Mucosa of descending colon (tissue), 3 donors: ENCODE data around the gene PLD1. TPM values are rescaled to one million over a fixed set of nuclear protein-coding genes. Genes with fewer than 3 reads are reported as not detected.
A peak's percentile ranks its signal among the peaks of the same experiment; 100 is the strongest.

Experiments
- ATAC-seq: fragments of 200-7000 bp; cut with Tn5 transposase; one replicate; pipeline ENCODE4 v1.9.1; 2020; ENCODE audit warnings: mild to moderate bottlenecking, moderate library complexity
- DNase-seq, 3 donors: peaks; one replicate each; pipeline ENCODE4 v3.0.0-alpha.2; 2020
- H3K36me3 ChIP-seq: fragments of 200-600 bp; one replicate; pipeline ENCODE4 v1.8.0; 2021; ENCODE audit warnings: low read depth, mild to moderate bottlenecking
- H3K4me1 ChIP-seq: fragments of 200-600 bp; one replicate; pipeline ENCODE4 v1.8.0; 2021; ENCODE audit warnings: low read depth, mild to moderate bottlenecking
- H3K4me3 ChIP-seq: fragments of 200-600 bp; one replicate; pipeline ENCODE4 v1.8.0; 2021; ENCODE audit warnings: mild to moderate bottlenecking
- H3K9me3 ChIP-seq: fragments of 200-600 bp; one replicate; pipeline ENCODE4 v1.8.0; 2021; ENCODE audit warnings: mild to moderate bottlenecking
- intact Hi-C, 2 donors: fragments of 100-400 bp; cut with DNase I in 1 of 2; cut with micrococcal nuclease in 1 of 2; formaldehyde crosslinking; loops; one replicate each; pipeline versions ENCODE4 v1.11.0 to v1.11.1; 2022; cut with DNase I, micrococcal nuclease
- total RNA-seq, 3 donors: library from RNA; stranded (reverse); fragmentation: NEBNext Ultra II Directional in 2 of 3; extraction: Animal tissue kit (Norgen Biotek cat#: 25700) in 2 of 3; gene quantifications; one replicate each; pipeline versions ENCODE4 v1.2.1 to v1.2.4, GENCODE V29; 2021 to 2023
- TF ChIP-seq, protein P1 (sequence below): fragments of 200-600 bp; IDR thresholded peaks from one replicate; pipeline ENCODE4 v1.8.0; 2022; ENCODE audit warnings: antibody characterized with exemption, mild to moderate bottlenecking
- donor health status: DM: no; HTN: no; CAD: no; lungs with moderate emphysema.
- donor health status: DM: no; HTN: no; CAD: no.
- donor health status: DM: no; HTN: yes; CAD: no.

Gene PLD1
- total RNA-seq, 3 donors from 2014 or later = 46.6 to 105 (median 65.1) TPM

DNA sequence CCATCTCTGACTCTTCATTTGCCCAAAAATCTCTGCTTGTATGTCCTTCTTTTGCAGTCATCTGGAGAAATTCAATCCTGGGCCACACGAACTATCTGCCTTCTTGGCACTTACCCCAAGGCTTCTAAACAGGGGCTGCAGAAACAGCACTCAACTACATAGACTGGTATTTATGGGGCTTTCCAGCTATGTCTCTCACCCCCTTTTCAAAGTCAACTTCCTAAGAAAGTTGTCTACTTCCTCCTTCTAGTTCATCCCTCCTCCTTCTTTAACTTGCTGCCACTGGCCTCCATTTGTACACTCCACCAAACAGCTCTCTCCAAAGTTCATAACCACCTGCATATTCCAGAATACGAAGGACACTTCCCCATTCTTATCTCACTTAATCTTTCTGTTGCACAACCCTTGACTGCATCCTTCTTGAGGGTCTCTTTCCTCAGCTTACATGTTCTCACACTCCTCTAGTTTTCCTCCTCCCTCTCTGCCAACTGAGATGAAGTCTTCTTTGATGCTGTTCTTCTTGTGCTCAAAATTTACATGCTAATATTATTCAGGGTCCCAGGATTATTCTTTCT lies 55.2 kb downstream of the PLD1 start:
- Histone ChIP-seq H3K4me1 (peaks cover 15% of the 10 kb centered on the region), H3K36me3 (no peaks in the 10 kb centered on the region), H3K9me3 (no peaks in the 10 kb centered on the region), H3K4me3 (no peak overlapping the region)
- DNase-seq (no peak), ATAC-seq (no peak)
- intact Hi-C loops = no loop called here
- TF ChIP-seq, protein P1, sequence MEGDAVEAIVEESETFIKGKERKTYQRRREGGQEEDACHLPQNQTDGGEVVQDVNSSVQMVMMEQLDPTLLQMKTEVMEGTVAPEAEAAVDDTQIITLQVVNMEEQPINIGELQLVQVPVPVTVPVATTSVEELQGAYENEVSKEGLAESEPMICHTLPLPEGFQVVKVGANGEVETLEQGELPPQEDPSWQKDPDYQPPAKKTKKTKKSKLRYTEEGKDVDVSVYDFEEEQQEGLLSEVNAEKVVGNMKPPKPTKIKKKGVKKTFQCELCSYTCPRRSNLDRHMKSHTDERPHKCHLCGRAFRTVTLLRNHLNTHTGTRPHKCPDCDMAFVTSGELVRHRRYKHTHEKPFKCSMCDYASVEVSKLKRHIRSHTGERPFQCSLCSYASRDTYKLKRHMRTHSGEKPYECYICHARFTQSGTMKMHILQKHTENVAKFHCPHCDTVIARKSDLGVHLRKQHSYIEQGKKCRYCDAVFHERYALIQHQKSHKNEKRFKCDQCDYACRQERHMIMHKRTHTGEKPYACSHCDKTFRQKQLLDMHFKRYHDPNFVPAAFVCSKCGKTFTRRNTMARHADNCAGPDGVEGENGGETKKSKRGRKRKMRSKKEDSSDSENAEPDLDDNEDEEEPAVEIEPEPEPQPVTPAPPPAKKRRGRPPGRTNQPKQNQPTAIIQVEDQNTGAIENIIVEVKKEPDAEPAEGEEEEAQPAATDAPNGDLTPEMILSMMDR = no peak

DNA sequence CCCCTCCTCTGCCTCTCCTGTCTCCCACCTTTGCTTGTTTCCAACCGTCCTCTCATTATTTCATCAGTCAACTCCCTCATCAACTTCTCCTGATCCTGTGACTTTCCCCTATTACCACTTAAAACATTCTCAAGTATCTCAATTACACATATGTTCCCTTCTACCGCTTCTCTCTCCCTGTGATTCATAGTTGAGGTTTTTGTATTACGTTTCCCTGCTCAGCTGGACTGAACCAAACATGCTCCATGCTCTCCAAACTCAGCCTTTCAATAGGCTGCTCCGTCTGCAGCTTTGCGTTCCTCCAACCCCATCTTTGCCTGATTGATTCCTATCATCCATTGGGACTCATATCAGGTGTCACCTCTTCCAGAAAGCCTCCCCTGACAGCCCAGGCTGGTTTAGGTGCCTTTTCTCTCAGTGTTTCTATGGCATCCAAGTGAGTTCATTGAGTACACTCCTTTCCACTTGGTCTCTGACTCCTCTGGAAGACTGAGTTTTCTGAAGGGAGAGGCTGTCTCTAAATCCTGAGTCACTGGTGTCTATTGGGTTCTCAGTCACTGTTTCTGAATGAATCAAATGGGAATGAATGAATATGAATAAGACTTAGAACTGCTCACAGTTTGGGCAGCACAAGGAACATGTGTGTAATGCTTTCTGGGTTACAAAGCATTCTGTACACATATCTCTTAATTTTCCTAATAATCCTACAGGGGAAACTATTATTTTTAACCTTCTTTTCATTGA lies 56.4 kb downstream of the PLD1 start:
- DNase-seq (no peak), ATAC-seq (peak; percentile 41)
- Histone ChIP-seq H3K4me1 (peaks cover 15% of the 10 kb centered on the region), H3K9me3 (no peaks in the 10 kb centered on the region), H3K36me3 (no peaks in the 10 kb centered on the region), H3K4me3 (no peak overlapping the region)
- TF ChIP-seq, protein P1 = no peak
- intact Hi-C loops = no loop called here

DNA sequence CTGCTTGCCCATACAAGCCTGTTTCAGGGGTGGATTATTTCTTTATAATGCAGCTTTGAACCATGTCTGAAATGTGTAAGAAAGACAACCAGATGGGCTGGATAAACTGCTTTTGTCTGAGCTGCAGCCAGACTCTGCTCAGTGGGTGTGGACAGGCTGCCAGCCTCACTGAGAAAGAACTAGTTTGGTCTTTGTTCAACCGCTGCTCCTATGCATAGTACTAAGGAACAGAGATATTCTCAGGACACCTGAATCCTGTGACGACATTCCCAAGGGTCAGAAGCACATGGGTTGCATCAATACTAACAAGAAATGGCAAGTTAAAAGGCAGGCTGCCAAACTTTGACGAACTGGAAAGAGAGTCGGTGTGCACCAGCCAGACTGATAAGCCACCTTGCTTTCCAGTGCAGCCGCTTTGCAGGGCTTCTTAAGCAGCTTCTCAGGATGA lies 57.2 kb downstream of the PLD1 start:
- no peak overlapping the region for H3K4me3 ChIP-seq
- peak; percentile 86 for ATAC-seq
- H3K36me3 ChIP-seq = no peaks in the 10 kb centered on the region
- TF ChIP-seq, protein P1 = no peak
- H3K4me1 ChIP-seq = peaks cover 15% of the 10 kb centered on the region
- intact Hi-C loops = no loop called here
- H3K9me3 ChIP-seq = no peaks in the 10 kb centered on the region
- DNase-seq = no peak

DNA sequence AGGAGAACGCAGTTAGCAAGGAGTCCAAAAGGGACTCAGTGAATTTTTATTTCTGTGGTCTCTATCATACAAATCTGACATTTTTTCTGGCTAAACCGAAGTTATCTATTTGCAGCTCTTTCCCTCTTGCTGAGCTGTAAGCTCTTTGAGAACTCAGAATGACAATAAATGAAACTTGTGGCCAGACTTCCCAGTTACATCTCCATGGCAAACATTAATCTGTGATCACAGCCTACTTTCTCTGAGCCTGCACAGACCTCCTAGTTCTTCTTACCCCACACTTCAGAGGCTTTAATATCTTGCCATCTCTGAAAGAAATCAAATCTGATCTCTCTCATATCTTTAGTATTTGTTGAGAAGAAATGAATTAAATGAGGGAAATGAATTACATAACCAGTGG lies 58.0 kb downstream of the PLD1 start:
- Histone ChIP-seq H3K9me3 (no peaks in the 10 kb centered on the region), H3K4me1 (peaks cover 15% of the 10 kb centered on the region), H3K4me3 (no peak overlapping the region), H3K36me3 (no peaks in the 10 kb centered on the region)
- ATAC-seq (no peak), DNase-seq (no peak)
- TF ChIP-seq, protein P1 = no peak
- intact Hi-C loops = no loop called here

DNA sequence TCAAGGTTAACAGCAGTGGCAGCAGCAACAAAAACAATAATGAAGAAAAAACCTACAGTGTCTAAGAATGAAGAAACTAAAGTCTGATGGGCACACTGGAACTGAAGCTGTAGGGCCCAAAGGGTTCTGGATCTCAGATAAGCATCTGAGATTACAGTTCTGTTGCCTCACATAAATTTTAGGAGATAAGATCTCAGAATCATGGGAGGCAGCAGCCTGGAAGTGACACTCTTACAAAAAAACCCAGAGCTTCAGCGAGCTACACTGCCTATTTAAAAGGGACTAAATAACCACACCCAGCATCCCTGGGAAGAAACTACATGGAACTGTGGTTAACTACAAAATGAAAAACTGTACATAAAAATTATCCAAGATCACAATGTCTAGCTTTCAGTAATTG lies 61.2 kb downstream of the PLD1 start:
- no peak overlapping the region for H3K4me3 ChIP-seq
- peaks cover 15% of the 10 kb centered on the region for H3K4me1 ChIP-seq
- ATAC-seq = no peak
- TF ChIP-seq, protein P1 = no peak
- no peaks in the 10 kb centered on the region for H3K9me3 ChIP-seq
- DNase-seq = no peak
- no peaks in the 10 kb centered on the region for H3K36me3 ChIP-seq
- intact Hi-C loops = no loop called here
